Measurements from ENCODE around the gene ACAN. TPM values are rescaled to one million over a fixed set of nuclear protein-coding genes. Genes with fewer than 3 reads are reported as not detected.

ACAN gene
- total and polyA plus RNA-seq, 2 of the 8 experiments (the other 6 are each of a cell fraction or from before 2014, with no cell fraction given), result 0.71 to 0.73 TPM

DNA sequence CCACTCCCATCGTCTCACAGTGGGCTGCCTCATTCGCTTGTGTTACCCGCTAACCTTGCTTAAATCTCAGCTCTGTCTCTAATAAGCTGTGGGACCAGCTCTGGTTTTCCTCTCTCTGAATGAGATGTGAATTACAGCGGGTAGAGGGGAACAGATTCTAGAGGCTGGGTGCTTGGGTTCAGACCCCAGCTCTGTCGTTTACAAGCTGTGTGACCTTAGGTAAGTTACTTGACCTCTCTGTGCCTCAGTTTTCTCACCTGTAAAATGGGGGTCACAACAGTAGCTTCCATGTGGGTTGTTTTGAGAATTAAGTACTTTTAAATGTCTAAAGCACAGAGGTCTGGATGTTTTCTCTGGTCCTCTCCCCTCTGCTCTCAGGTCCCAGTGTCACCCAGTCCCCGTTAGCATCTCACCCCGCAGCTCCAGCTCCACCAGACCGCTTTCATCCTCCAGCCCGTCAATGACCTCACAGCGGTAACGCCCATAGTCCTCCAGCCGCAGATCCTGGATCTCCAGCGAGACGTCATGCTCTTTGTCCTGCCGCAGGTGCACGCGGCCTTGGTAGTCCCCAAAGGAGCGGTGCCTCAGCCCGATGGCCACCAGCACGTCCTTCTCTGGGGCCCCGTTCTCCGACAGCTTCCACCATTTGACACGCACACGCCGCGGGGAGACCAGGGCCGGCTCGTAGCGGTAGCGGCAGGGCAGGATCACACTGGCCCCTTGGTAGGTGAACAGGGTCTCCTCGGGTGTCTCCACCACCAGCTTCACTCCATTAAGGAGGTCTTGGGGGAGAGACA, 77.9 kb downstream of the ACAN start:
- Histone ChIP-seq H3K18ac (ENCODE audit: extremely low read depth, low read length) (no peak overlapping the region), H3K56ac (replicated peaks; ENCODE audit: insufficient read length, low read depth, low read length) (no peak overlapping the region), H2BK5ac (ENCODE audit: low read depth, low read length) (no peak overlapping the region), H2BK12ac (ENCODE audit: low read depth, low read length) (no peak overlapping the region), H2BK120ac (replicated peaks; ENCODE audit: low read depth, low read length) (no peak overlapping the region), H3K79me2 (ENCODE audit: control insufficient read depth in 1 of 2, insufficient read depth in 2 of 2, low read length in 2 of 2) (peaks cover 0 to 9% of the 10 kb centered on the region in 2 experiments; a peak in 1 of 4 replicates), H3K14ac (ENCODE audit: insufficient read length) (no peak overlapping the region), H3K36me3 (ENCODE audit: control insufficient read depth in 2 of 4, insufficient read depth in 4 of 4, low read length in 3 of 4) (peaks cover 6 to 24% (median 22%) of the 10 kb centered on the region in 4 experiments; a peak in 7 of 8 replicates), H3K4ac (replicated peaks; ENCODE audit: insufficient read length, low read depth, low read length) (no peak overlapping the region), H4K5ac (ENCODE audit: insufficient read length, low read depth, low read length) (no peak overlapping the region), H2AK5ac (ENCODE audit: low read depth, low read length) (no peak overlapping the region), H4K20me1 (replicated peaks in 1 of 2; ENCODE audit: control insufficient read depth in 1 of 2, insufficient read depth in 2 of 2, low read length in 2 of 2) (peaks cover 0 to 2% of the 10 kb centered on the region in 2 experiments), H3K79me1 (ENCODE audit: low read depth, low read length) (no peaks in the 10 kb centered on the region), H3K27me3 (replicated peaks in 1 of 4; ENCODE audit: control insufficient read depth in 3 of 4, extremely low read depth in 1 of 4, insufficient read depth in 3 of 4, low read length in 3 of 4) (no peaks in the 10 kb centered on the region), H3K27ac (ENCODE audit: low read depth, low read length) (no peak overlapping the region), H4K8ac (ENCODE audit: extremely low read depth, insufficient read depth, low read length) (no peak overlapping the region), H3K9ac (replicated peaks in 1 of 4; ENCODE audit: extremely low read depth in 1 of 4, low read depth in 3 of 4, low read length in 3 of 4) (no peak overlapping the region), H3K4me2 (ENCODE audit: insufficient read depth in 1 of 2, low read depth in 2 of 2, low read length in 2 of 2) (no peak overlapping the region), H2BK15ac (ENCODE audit: low read length) (no peak overlapping the region), H4K91ac (replicated peaks; ENCODE audit: insufficient read length, low read length) (no peak overlapping the region), H3K23me2 (ENCODE audit: low read depth, low read length) (0 out of 2 replicates have a peak, but pooled peaks cover 2% of the 10 kb centered on the region), H2AFZ (ENCODE audit: low read length) (no peak overlapping the region), H2BK20ac (ENCODE audit: low read length) (no peak overlapping the region), H3K4me1 (replicated peaks in 1 of 4; ENCODE audit: control insufficient read depth in 3 of 4, insufficient read depth in 4 of 4, low read length in 3 of 4) (peaks cover 0 to 12% (median 5%) of the 10 kb centered on the region in 4 experiments; a peak in 5 of 7 replicates), H3K4me3 (ENCODE audit: extremely low read depth in 1 of 4, insufficient read depth in 2 of 4, low read depth in 3 of 4, low read length in 4 of 4) (no peak overlapping the region), H3K9me3 (ENCODE audit: insufficient read depth in 2 of 2, low read depth in 1 of 2, low read length in 1 of 2) (no peaks in the 10 kb centered on the region), H3K23ac (ENCODE audit: insufficient read length) (no peak overlapping the region)
- ChIA-PET CTCF (ENCODE audit: partially characterized antibody) (interaction anchor here (0.6 to 6.8 kb wide), 17 partner anchors 9 to 1747 kb away, joined by 3 to 95 read pairs (median 3); partner anchors contain the start of gene HAPLN3), POLR2A (ENCODE audit: partially characterized antibody) (interaction anchor here (0.6 to 13.9 kb wide), 3 partner anchors 13 to 488 kb away, joined by 3 to 167 read pairs (median 4); partner anchors contain the start of gene HAPLN3)
- no peak for DNase-seq (ENCODE audit: low read depth in 1 of 2, low spot score in 2 of 2)
- no peak for TF ChIP-seq PHF8 (conservative IDR thresholded peaks at IDR 0.05; ENCODE audit: low read depth, low read length)
- no peak for TF ChIP-seq GTF2F1 (IDR thresholded peaks at IDR 0.05; ENCODE audit: borderline replicate concordance, low read depth, low read length)
- TF ChIP-seq KDM1A (IDR thresholded peaks at IDR 0.05; ENCODE audit: borderline replicate concordance, low read length), result peak; percentile 86
- no peak for TF ChIP-seq ZNF274 (IDR thresholded peaks at IDR 0.05; ENCODE audit: borderline replicate concordance, extremely low read depth, low read length)
- TF ChIP-seq JUN (IDR thresholded peaks at IDR 0.05; ENCODE audit: low read depth, low read length), result no peak
- no peak for TF ChIP-seq CEBPB (IDR thresholded peaks at IDR 0.05; ENCODE audit: low read depth, low read length)
- no peak for FAIRE-seq
- WGBS, 2 experiments (ENCODE audit: extremely low coverage in 1 of 2, insufficient coverage in 1 of 2, insufficient read length in 1 of 2, insufficient replicate concordance in 2 of 2, low coverage in 1 of 2, low lambda C conversion rate in 2 of 2, missing lambda C conversion rate in 1 of 2), result 96% methylated on average over 31 of the region's 31 CpGs; no CpG with 5 or more reads in 1 of the 2 experiments
